ENCODE data around the gene TMEM97. TPM values are rescaled to one million over a fixed set of nuclear protein-coding genes. Genes with fewer than 3 reads are reported as not detected.

Gene TMEM97
- total RNA-seq, 2 experiments from 2014 or later = 31.2 to 32.0 TPM

GRCh38 chr17:28368915-28369683 is 50.1 kb downstream of the TMEM97 start:
- peaks cover 21% of the 10 kb centered on the region for H3K4me1 Mint-ChIP-seq (ENCODE audit: low read depth)
- H3K27ac Mint-ChIP-seq = no peak overlapping the region
- no peak overlapping the region for H3K4me3 Mint-ChIP-seq
- ATAC-seq = no peak
- peaks cover 4% of the 10 kb centered on the region for H3K36me3 Mint-ChIP-seq (ENCODE audit: low read depth)
- H3K9me3 Mint-ChIP-seq (ENCODE audit: insufficient read depth) = no peaks in the 10 kb centered on the region
- ChIA-PET CTCF (interaction anchor here (1.5 kb wide), 1 partner anchor 10 kb away, joined by 6 read pairs; no protein-coding TSS in a partner anchor), POLR2A (interaction anchor here (1.7 to 7.4 kb wide), 2 partner anchors 12 to 33 kb away, joined by 5 to 45 read pairs; partner anchors contain the start of genes IFT20, POLDIP2 and TNFAIP1)
- DNase-seq = no peak
- H3K27me3 Mint-ChIP-seq (ENCODE audit: low read depth) = no peaks in the 10 kb centered on the region

DNA sequence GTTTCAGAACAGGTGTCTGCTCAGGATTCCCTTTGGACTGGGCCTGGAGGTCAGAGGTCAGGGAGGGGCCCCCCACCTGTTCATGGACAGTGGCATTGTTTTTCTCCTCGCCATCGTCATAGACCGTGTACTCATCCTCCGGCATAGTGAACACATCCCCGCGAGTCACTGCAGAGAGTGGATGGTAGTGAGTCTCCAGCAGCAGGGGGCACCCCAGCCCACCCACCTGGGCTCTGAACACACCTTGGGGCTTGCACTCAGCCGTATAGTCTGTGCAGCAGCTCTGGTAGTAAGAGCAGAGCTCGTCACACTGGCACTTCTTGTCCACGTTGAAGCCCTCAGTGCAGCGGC is 50.7 kb downstream of the TMEM97 start:
- Mint-ChIP-seq H3K36me3 (ENCODE audit: low read depth) (peaks cover 4% of the 10 kb centered on the region), H3K4me1 (ENCODE audit: low read depth) (peaks cover 21% of the 10 kb centered on the region), H3K4me3 (no peak overlapping the region), H3K27ac (no peak overlapping the region), H3K27me3 (ENCODE audit: low read depth) (no peaks in the 10 kb centered on the region), H3K9me3 (ENCODE audit: insufficient read depth) (no peaks in the 10 kb centered on the region)
- ChIA-PET POLR2A (interaction anchor here (1.7 to 7.4 kb wide), 2 partner anchors 12 to 34 kb away, joined by 5 to 45 read pairs; partner anchors contain the start of genes IFT20, POLDIP2 and TNFAIP1), CTCF (interaction anchor here (1.2 to 1.7 kb wide), 2 partner anchors 14 to 179 kb away, joined by 4 read pairs; no protein-coding TSS in a partner anchor)
- no peak for ATAC-seq
- DNase-seq = no peak

DNA sequence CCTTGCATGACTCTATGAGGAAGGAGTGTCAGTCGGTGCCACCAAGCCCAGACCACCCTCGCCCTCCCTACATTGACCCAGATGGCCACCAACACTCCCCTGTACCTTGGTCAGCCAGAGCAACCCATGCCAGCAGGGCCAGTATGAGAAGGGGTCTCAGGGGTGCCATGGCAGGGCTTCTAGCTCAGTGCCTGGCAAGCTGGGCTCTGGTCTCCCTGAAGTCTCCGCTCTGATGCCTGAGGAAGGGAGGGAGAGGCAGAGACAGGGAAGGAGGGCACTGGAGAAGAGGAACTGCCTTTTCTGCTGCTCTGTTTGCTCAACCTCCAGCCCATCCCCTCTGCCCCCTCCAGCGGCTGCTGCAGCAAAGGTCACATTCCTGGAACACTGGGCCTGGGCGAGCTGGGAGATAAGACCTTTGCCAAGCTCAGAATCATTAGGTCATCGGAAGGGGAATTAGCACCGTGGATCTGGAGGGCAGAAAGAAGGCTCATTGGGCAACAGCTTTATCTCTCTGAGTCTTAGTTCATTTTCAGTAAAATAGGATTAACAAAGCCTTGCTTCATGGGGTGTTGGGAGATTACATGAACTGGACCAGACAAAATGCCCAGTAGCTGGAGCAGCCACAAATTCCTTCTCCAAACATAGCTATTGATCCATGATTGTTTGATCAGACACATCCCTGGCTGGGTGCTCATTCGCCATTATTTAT is 51.2 kb downstream of the TMEM97 start, which contains the start of gene VTN:
Gene VTN, minus strand, starts transcription at position 273 of the 709 bp plus-strand sequence. Its CDS starts 104 bp downstream, at position 169.
- no peaks in the 10 kb centered on the region for H3K9me3 Mint-ChIP-seq (ENCODE audit: insufficient read depth)
- CTCF ChIA-PET = interaction anchor here (0.6 to 1.7 kb wide), 3 partner anchors 14 to 179 kb away, joined by 3 to 4 read pairs (median 4); no protein-coding TSS in a partner anchor
- no peaks in the 10 kb centered on the region for H3K27me3 Mint-ChIP-seq (ENCODE audit: low read depth)
- ATAC-seq = no peak
- no peak for DNase-seq
- H3K27ac Mint-ChIP-seq = peak within 1 kb of the TSS; percentile 85
- H3K4me1 Mint-ChIP-seq (ENCODE audit: low read depth) = peaks cover 21% of the 10 kb centered on the region
- POLR2A ChIA-PET = interaction anchor here (1.7 to 7.4 kb wide), 2 partner anchors 13 to 34 kb away, joined by 5 to 45 read pairs; partner anchors contain the start of genes IFT20, POLDIP2 and TNFAIP1
- H3K36me3 Mint-ChIP-seq (ENCODE audit: low read depth) = peaks cover 4% of the 10 kb centered on the region
- peak within 1 kb of the TSS; percentile 87 for H3K4me3 Mint-ChIP-seq

- CTCF ChIA-PET = interaction anchor here (0.6 to 1.7 kb wide), 3 partner anchors 13 to 178 kb away, joined by 3 to 4 read pairs (median 4); no protein-coding TSS in a partner anchor
- POLR2A ChIA-PET = interaction anchor here (1.7 to 7.4 kb wide), 2 partner anchors 13 to 35 kb away, joined by 5 to 45 read pairs; partner anchors contain the start of genes IFT20, POLDIP2 and TNFAIP1
- Mint-ChIP-seq H3K27me3 (ENCODE audit: low read depth) (no peaks in the 10 kb centered on the region), H3K27ac (no peak overlapping the region), H3K36me3 (ENCODE audit: low read depth) (peaks cover 4% of the 10 kb centered on the region), H3K9me3 (ENCODE audit: insufficient read depth) (no peaks in the 10 kb centered on the region), H3K4me3 (peak overlapping the region; percentile 87), H3K4me1 (ENCODE audit: low read depth) (peaks cover 21% of the 10 kb centered on the region)
- ATAC-seq (no peak), DNase-seq (no peak)
These were observed 51.7 kb downstream of the TMEM97 start for GRCh38 chr17:28370744-28371103.

- no peaks in the 10 kb centered on the region for H3K27me3 Mint-ChIP-seq (ENCODE audit: low read depth)
- peaks cover 21% of the 10 kb centered on the region for H3K4me1 Mint-ChIP-seq (ENCODE audit: low read depth)
- H3K4me3 Mint-ChIP-seq = peak within 1 kb of the TSS; percentile 87
- peak within 1 kb of the TSS; percentile 85 for H3K27ac Mint-ChIP-seq
- H3K9me3 Mint-ChIP-seq (ENCODE audit: insufficient read depth) = no peaks in the 10 kb centered on the region
- ATAC-seq (peak; percentile 94), DNase-seq (peak; percentile 93)
- ChIA-PET CTCF (interaction anchor here (1.7 kb wide), 1 partner anchor 177 kb away, joined by 4 read pairs; no protein-coding TSS in a partner anchor), POLR2A (interaction anchor here (1.2 to 7.4 kb wide), 3 partner anchors 13 to 59 kb away, joined by 3 to 45 read pairs (median 20); partner anchors contain the start of gene POLDIP2)
- H3K36me3 Mint-ChIP-seq (ENCODE audit: low read depth) = peaks cover 4% of the 10 kb centered on the region
These were observed 52.5 kb downstream of the TMEM97 start, which contains the start of gene SARM1 for GRCh38 chr17:28371245-28372202. TSS of gene SARM1 (plus strand) at chr17:28371694. CDS start at chr17:28372033, 339 bp downstream.

DNA sequence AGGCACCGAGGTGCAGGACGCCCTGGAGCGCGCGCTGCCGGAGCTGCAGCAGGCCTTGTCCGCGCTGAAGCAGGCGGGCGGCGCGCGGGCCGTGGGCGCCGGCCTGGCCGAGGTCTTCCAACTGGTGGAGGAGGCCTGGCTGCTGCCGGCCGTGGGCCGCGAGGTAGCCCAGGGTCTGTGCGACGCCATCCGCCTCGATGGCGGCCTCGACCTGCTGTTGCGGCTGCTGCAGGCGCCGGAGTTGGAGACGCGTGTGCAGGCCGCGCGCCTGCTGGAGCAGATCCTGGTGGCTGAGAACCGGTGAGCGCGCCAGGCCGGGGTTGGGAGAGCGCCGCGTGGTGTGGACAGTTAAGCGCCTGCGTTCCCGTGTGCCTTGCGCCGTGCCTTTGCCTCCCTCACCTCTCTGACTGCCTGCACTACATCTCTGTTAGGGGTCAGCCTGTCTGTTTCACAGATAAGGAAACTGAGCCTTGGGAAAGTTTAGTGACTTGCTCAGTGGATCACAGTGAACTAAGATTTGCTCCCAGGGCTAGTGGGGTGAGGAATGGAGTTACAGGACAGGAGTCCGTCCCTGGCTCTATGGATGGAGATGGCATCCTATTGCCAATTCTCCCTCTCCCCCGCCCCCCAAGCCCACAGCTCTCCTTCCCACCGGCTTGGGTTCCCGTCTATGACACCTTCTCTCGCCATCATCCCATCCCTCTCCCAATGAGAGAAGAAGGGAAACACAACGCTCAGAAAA is 53.4 kb downstream of the TMEM97 start:
- H3K36me3 Mint-ChIP-seq (ENCODE audit: low read depth) = peaks cover 4% of the 10 kb centered on the region
- ATAC-seq (no peak), DNase-seq (no peak)
- H3K27me3 Mint-ChIP-seq (ENCODE audit: low read depth) = no peaks in the 10 kb centered on the region
- peak overlapping the region; percentile 52 for H3K27ac Mint-ChIP-seq
- peak overlapping the region; percentile 75 for H3K4me3 Mint-ChIP-seq
- H3K9me3 Mint-ChIP-seq (ENCODE audit: insufficient read depth) = no peaks in the 10 kb centered on the region
- H3K4me1 Mint-ChIP-seq (ENCODE audit: low read depth) = peaks cover 21% of the 10 kb centered on the region
- POLR2A ChIA-PET = interaction anchor here (1.2 to 7.4 kb wide), 3 partner anchors 12 to 60 kb away, joined by 3 to 45 read pairs (median 20); partner anchors contain the start of gene POLDIP2
- CTCF ChIA-PET = no interaction called here

DNA sequence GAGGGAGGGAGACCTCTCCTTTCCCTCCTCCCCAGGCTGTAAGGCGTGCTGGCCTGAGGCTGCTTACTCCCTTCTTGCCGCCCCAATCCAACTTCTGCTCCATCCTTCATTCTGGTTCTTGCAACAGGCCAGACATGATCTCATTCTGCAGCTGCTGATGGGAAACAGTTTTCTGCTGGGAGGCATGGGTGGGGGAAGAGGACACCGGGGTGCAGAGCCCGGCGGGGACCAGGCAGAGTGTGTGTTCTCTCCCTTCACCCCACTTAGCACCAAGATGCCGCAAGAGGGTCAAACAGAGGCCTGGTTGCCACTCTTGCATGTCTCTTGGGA is 53.9 kb downstream of the TMEM97 start:
- no peak for DNase-seq
- Mint-ChIP-seq H3K4me3 (peak overlapping the region; percentile 75), H3K9me3 (ENCODE audit: insufficient read depth) (no peaks in the 10 kb centered on the region), H3K36me3 (ENCODE audit: low read depth) (peaks cover 4% of the 10 kb centered on the region), H3K4me1 (ENCODE audit: low read depth) (peaks cover 21% of the 10 kb centered on the region), H3K27me3 (ENCODE audit: low read depth) (no peaks in the 10 kb centered on the region), H3K27ac (peak overlapping the region; percentile 52)
- ChIA-PET CTCF (no interaction called here), POLR2A (interaction anchor here (3.0 to 7.4 kb wide), 2 partner anchors 11 to 16 kb away, joined by 20 to 45 read pairs; partner anchors contain the start of gene POLDIP2)
- no peak for ATAC-seq

Small RNA genes lying within 50 kb of the gene (microRNA-seq; reads per million reads assigned to microRNA genes)
- gene MIR4723 = not detected

Other genes with a start within 250 kb of the TMEM97 start
- 10 to 100 TPM; 20.7 to 22.7 TPM for gene IFT20, start 16.3 kb downstream of the TMEM97 start, total RNA-seq
- 10 to 100 TPM; 16.3 to 19.7 TPM for gene TNFAIP1, start 16.6 kb downstream of the TMEM97 start, total RNA-seq
- gene POLDIP2, start 38.3 kb downstream of the TMEM97 start, total RNA-seq = 10 to 100 TPM; 68.1 to 73.9 TPM
- gene SEBOX, start 46.0 kb downstream of the TMEM97 start, total RNA-seq = not detected
- gene VTN, start 51.1 kb downstream of the TMEM97 start, total RNA-seq = not detected
- gene SARM1, start 52.5 kb downstream of the TMEM97 start, total RNA-seq = 10 to 100 TPM; 16.2 to 20.0 TPM
- 1 to 10 TPM; 2.7 to 3.1 TPM for gene SLC46A1, start 87.0 kb downstream of the TMEM97 start, total RNA-seq
- gene SLC13A2, start 154.4 kb downstream of the TMEM97 start, total RNA-seq = not detected
- not detected for gene FOXN1, start 187.1 kb downstream of the TMEM97 start, total RNA-seq
- 10 to 100 TPM; 41.6 to 48.1 TPM for gene UNC119, start 233.4 kb downstream of the TMEM97 start, total RNA-seq

All from activated CD8-positive, alpha-beta T cell treated with anti-CD3 and anti-CD28 coated beads, Interleukin-2, amount 10 ng/mL, durations not matched to agents 7 days and 5 days (primary cell).